ENCODE measurements around the gene B4GALT6.

The B4GALT6 gene

DNA sequence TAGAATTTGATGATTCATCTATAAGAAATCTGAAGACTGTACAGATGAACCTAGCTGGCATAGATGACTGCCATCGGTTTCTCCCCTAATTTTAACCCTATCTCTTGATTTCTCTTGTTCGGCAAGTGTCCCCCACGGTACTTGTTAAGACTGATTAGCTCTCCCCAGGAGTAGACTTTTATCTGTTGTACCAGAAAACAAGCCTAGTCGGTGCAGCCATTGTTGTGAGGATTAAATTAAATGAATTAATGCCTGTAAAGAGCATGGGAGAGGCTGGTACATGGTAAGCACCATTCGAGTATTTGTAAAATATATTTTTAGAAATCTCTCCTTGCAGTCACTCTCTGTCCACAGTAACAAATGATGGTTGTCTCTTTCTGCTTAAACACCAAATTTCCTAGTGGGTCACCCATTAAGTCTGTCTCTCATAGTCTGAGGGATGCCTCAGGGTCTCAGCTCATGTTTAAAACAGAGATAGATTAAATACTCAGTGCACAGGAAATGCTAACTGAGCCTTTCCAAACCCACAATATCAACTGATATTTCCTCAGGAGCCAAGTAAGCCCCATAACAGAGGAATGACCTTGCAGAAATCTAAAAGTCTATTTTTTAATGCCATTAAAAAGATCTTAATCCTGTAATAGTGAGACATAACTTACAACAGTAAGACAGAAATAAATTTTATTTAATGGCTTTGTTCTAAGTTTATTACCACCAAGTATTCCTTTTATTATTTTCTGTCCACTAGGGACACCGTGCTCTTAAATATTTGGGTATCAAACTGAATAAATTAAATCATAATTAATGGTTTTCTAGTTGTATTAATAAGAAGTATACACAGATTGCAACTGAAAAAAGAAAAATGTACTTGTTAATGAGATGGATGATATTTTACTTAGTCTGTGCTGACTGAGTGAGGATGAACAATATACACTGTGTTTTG lies 2.9 kb upstream of the B4GALT6 start:
- DNase-seq: no peak

DNA sequence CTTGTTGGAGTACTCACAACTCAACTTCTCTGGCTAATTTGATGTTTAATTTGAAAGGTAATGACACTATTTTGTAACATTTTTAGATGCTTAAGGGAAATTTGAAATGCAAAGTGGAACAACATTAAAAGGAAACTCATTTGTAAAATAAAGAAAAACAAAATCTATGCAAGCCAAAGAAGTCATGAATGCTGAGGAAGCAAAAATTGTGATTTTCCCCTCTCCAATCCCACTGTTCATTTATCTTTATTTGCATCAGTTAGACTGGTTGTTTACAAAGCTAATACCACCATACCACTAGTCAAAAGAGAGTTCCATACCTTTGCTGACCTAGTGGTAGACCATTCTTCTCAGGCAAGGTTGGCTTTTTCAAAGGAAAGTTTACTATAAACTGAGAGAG lies 2.2 kb upstream of the B4GALT6 start:
- DNase-seq: no peak

DNA sequence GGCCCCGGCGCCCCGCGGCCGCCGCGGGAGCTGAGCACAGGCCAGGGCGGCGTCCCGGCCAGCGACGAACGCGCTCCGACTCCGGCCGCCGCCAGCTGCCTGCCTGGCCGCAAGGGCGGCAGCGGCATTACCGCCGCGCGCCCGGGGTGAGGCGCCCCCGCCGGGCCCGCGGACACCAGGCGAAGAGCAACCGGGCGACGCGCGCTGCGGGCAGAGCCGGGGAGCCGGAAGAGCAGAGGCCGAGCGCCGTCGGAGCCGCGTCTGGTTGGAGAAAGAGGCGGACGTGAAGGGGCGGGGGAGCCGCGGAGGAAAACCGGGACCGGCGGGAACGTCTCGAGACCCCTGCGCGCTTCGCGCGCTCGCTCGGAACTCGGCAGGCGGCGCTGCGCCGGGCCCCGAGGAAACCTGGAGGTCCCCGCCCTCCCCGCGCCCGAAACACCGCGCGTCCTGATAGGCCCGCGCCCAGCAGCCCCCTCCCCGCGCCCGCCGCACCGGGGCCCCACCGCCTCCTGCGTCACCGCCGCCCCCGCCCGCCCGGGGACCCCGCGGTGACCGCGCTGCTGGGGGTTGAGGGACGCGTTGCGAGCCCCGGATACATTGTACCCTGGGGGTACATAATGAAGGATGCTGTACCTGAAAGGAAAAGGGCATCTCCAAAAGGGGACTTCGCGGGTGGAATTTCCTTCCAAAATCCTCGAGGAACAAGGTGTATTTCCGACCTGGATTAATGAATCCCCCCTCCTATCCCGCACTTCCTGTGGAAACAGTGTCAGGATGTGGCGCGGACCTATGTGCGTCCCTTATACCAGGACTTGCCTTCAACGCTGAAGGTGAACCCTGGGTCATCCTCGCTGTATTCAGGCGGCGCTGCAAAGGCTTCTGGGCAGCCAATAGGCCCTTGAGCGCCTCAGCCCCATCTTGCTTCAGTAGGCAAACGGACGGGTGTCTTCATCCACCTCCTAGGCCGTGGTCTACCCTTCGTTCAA lies 1.0 kb upstream of the B4GALT6 start:
- DNase-seq: peak; percentile 68

- DNase-seq: no peak
Observed at GRCh38 chr18:31683968-31684278, 458 bp downstream of the B4GALT6 start.

GRCh38 chr18:31683106-31683505 lies 1.3 kb downstream of the B4GALT6 start:
- no peak for DNase-seq

GRCh38 chr18:31680831-31681568 lies 3.4 kb downstream of the B4GALT6 start:
- no peak for DNase-seq

DNA sequence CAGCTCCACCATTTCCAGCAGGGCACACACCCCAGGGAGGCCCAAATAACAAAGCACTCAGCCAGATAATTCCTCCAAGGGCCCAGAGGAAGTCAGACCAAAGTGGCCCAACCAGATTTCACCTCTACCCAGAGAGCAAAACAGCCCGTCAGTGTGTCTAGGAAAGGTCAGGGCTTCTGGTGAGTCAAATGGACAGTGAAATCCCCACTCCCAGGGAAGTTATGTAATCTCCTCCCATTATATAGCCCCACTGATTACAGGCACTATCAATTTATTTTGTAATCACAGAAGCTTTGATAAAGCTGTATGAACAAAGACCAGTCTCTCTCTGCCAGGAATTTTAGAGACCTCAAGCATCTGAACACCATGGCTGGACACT lies 4.0 kb downstream of the B4GALT6 start:
- no peak for DNase-seq

GRCh38 chr18:31679791-31680432 lies 4.5 kb downstream of the B4GALT6 start:
- no peak for DNase-seq

GRCh38 chr18:31679133-31679742 lies 5.1 kb downstream of the B4GALT6 start:
- DNase-seq: no peak

GRCh38 chr18:31678425-31678824 lies 6.0 kb downstream of the B4GALT6 start:
- no peak for DNase-seq

DNA sequence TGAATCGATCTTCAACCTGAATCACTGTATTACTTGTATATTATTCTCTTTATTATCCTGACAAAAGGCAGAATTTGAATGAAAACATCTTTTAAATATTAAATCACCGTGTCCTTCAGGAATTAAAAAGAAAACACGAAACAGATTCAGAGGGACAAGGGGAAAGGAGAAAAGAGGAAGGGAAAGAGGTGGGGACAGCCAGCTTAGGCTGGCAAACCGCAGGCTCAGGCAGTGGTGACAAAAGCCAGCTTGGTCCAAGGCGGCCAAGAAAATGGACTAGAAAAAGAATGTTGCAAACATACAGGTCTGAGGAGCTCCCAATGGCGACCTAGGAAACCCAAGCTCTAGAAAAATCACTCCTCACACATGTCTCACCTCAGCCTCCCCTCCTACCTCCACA lies 6.8 kb downstream of the B4GALT6 start:
- DNase-seq: no peak

GRCh38 chr18:31675404-31675803 lies 9.0 kb downstream of the B4GALT6 start:
- no peak for DNase-seq

GRCh38 chr18:31672628-31673135 lies 11.7 kb downstream of the B4GALT6 start:
- DNase-seq: no peak

- DNase-seq: no peak
Observed at GRCh38 chr18:31671951-31672350, 12.4 kb downstream of the B4GALT6 start.

- no peak for DNase-seq
Observed at GRCh38 chr18:31669541-31669940, 14.8 kb downstream of the B4GALT6 start.

GRCh38 chr18:31667185-31667584 lies 17.2 kb downstream of the B4GALT6 start:
- DNase-seq: no peak

DNA sequence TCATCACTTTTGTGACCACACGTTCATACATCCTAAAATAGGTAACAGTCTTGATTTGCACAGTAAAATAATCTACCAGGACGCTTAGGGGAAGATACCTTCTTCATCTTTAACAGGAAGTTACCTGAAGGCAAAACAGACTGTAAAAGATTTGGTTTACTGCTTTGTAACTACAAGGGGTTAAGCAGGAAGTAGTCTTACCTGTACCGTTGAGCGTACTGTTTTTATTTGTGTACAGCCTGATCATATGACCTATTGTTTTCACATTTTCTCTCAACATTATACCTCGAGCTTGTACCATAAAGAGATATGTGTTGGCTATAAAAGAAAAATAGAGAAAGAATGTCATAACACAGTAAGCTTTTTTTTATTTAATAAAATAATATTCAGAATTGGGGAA lies 18.3 kb downstream of the B4GALT6 start:
- DNase-seq: no peak

DNA sequence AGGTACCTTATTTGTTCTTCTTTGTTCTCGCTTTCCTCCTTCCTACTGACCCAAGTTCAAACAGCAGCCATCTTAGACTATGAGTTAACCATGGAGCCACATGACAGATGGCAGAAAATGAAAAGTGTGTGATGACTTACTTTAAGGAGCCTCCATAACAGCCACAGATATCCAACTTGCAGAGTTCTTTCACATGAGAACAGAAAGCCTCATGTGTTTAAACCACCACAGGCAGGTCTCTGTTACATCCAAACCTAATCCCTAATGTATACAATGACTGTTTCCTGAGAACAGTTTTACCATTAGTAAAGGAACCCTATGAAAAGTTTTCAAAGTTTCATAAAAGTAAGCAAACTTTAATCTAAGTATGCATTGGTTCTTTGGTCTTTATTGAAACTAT lies 20.3 kb downstream of the B4GALT6 start:
- DNase-seq: no peak

- no peak for DNase-seq
Observed at GRCh38 chr18:31661965-31662364, 22.4 kb downstream of the B4GALT6 start.

GRCh38 chr18:31660763-31661162 lies 23.6 kb downstream of the B4GALT6 start:
- DNase-seq: no peak

- DNase-seq: no peak
Observed at GRCh38 chr18:31659576-31660177, 24.7 kb downstream of the B4GALT6 start.

Data from stimulated activated CD8-positive, alpha-beta memory T cell treated with anti-CD3 and anti-CD28 coated beads, Interleukin-4, amount 100 ng/mL, for 48 hours (primary cell).